GM18499 (cell line): ENCODE results near the gene VSIG8.
A peak's percentile ranks its signal among the peaks of the same experiment; 100 is the strongest.
"Not testable (repeated sequence)": the region's sequence is repeated elsewhere in the genome, so short reads cannot be mapped to it uniquely, and the experiment has no call there.

ENCODE experiments used
- ATAC-seq: cut with Tn5 transposase; IDR thresholded peaks from one replicate; pipeline ENCODE4 v1.9.1; 2021; ENCODE audit warnings: moderate number of reproducible peaks; ENCODE audit not compliant: insufficient read depth, unreplicated experiment

Gene VSIG8

DNA sequence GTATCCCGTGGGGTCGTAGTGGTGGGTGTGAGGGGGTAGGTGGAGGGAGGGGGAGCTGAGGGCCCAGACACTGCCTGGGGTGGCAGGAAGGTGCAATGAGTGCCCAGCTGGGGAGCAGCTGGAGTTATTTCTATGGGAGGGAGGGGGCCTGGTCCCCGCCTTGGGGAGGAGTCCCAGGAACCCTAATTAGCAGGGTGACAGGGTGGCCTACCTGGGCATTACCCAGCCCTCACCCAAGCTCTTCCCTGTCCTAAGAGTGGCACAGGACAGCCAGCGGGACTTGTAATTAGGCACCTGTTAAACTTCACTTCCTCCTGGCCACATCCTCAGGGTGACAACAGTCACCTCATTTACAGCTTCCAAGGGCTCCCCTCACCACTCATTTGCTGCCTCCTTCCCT lies at the start of gene VSIG8:
Gene VSIG8, minus strand, starts transcription at position 101 of the 400 bp plus-strand sequence. CDS start 136 bp downstream, outside the sequence.
- ATAC-seq, result no peak

GRCh38 chr1:159911326-159912070 lies 49.0 kb upstream of the VSIG8 start:
- no peak for ATAC-seq

DNA sequence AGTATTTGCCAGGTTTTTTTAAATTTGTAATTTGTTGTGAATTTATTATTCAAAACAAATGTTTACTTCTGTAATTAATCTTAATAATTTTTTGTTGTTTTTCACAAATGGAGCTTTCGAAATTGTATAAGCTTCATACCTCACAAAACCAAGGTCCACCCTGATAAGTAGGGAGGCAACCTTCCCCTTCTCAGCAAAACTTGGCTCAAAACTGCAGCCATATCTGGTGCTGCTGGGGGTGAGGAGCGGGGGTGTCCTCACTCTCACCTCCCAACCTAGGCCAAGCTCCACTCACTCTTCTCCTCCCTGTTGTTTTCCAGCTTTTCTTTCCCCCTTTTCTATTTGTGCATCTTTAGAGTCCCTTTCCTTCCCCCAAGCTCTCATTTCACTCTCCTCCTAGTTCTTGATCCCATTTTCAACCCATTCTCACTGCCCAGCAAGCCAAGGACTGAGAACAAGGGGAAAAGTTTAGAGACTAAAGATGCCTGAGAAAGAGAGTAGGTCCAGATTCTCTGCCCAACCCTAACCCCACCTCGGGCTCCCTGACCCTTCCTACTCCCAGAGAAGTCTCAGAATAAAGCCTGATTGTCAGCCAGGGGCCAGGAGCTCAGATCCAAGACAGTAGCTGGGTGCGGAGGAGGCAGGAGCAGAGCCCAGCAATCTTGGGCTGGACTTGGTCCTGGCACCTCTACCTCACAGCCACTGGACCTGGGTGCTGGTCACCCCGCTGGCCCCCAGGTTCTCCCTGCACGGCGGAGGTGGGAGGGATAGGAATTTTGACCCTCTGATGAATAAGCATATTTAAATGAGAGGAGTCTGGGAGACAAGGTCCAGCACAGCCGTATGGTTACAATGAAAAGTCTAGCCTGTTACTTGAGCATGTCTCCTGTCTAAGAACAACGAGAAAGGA lies 45.8 kb upstream of the VSIG8 start:
- no peak for ATAC-seq

DNA sequence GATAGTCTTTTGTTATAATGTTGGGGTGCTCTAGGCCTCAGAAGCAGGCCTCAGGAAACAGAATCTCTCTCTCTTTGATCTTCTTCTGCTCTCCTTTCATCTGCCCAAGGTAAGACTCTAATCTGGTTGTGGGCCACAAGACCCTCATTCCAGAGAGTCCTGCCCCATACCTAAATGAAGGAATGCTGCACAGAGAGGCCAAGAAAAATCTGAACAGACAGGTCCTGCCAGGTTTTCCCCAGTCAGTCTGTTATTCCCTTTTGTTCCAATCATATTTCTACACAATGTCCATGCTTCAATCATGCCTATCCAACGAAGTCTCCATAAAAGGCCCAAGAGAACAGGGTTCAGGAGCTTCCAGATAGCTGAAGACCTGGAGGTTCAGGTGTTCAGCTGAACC lies 44.5 kb upstream of the VSIG8 start:
- ATAC-seq, result no peak

- not testable (repeated sequence) for ATAC-seq
Observed at GRCh38 chr1:159904036-159904435, 41.6 kb upstream of the VSIG8 start.

GRCh38 chr1:159902541-159902940 lies 40.1 kb upstream of the VSIG8 start:
- ATAC-seq, result no peak

GRCh38 chr1:159900755-159901360 lies 38.4 kb upstream of the VSIG8 start:
- ATAC-seq, result no peak

DNA sequence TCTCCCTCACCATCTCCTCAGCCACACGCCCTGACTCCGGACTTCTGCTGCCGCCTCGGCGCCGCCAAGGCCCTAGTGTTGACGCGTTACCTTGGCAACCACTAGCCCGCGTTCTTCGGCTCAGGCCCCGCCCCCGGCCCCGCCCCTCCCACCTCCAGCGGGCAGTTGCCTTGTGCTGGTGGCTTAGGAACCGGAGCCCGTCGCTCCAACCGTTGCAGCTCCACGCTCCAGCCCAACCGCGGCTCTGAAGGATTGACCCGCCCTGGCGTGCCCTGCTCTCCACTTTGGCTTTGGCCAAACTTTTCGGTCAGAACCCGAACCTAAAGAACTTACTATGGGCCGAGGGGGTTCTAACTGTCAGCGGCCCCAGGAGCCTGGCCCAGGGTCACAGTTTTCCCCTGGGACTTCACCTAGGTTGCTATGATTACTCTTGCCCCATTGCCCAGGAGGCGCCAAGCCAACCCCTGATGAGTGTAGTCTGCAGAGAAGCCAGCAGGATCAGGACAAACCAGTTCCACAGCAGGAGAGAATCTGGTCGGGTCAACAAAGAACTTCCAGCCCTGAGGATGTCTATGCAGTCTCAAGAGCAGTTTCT lies 37.7 kb upstream of the VSIG8 start, which contains the start of gene CFAP45:
Gene CFAP45, minus strand, starts transcription at position 80 of the 595 bp plus-strand sequence. Its CDS starts 67 bp downstream, at position 13.
- ATAC-seq, result no peak

GRCh38 chr1:159899634-159900033 lies 37.2 kb upstream of the VSIG8 start:
- not testable (repeated sequence) for ATAC-seq

GRCh38 chr1:159898527-159898926 lies 36.1 kb upstream of the VSIG8 start:
- ATAC-seq, result no peak

GRCh38 chr1:159897962-159898361 lies 35.5 kb upstream of the VSIG8 start:
- ATAC-seq, result no peak

GRCh38 chr1:159896546-159896930 lies 34.1 kb upstream of the VSIG8 start:
- no peak for ATAC-seq

DNA sequence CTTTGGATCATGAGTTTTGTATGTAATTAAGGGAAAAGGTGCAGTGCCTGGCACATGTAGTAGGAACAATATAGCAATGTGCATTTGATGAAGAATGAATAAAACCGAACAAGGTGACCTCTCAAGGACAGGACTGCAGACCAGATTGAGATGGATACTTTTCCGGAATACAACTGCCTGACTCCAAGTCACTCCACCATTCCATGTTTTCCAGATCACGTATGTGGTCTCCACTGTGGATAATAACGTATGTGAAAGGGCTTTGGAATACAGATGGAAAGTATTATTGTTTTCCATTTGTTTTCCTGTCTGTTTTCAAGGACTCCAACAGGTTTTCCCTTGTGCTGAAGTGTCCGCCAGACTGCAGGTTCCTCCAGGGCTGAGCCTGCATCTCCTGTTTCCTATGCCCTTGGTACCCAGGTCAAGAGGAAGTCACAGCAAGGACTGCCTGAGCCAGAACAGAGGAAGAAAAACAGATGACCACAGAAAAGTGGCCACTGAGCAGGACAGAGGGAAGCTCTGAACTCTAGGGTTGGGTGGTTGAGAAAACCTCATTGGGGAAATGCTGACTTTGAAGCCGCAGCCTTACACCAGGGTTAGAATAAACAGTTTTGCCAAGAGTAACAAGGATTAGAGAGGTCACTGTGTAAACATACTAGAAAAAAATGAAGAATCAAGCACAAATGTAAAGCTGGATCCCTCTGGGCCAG lies 33.5 kb upstream of the VSIG8 start:
- ATAC-seq, result no peak

DNA sequence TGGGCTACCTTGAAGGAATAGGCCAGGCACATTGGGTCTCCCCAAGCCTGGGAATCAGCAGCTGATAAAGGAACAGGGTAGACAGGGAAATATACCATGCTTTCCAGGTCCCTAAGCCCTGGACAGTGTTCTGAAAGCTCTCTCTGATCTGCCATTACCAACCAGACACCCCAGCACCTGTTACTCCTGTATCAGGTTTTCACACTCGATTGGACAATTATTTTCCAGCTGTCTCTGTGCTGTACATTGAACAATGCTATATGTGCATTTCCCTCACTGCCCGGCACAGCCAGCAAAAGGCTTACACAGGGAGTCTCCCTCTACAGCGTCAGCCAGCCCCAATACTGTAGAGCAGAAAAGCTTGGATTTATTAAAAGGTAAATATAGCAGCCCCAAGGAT lies 32.8 kb upstream of the VSIG8 start:
- ATAC-seq, result no peak

GRCh38 chr1:159892944-159893343 lies 30.5 kb upstream of the VSIG8 start:
- no peak for ATAC-seq

DNA sequence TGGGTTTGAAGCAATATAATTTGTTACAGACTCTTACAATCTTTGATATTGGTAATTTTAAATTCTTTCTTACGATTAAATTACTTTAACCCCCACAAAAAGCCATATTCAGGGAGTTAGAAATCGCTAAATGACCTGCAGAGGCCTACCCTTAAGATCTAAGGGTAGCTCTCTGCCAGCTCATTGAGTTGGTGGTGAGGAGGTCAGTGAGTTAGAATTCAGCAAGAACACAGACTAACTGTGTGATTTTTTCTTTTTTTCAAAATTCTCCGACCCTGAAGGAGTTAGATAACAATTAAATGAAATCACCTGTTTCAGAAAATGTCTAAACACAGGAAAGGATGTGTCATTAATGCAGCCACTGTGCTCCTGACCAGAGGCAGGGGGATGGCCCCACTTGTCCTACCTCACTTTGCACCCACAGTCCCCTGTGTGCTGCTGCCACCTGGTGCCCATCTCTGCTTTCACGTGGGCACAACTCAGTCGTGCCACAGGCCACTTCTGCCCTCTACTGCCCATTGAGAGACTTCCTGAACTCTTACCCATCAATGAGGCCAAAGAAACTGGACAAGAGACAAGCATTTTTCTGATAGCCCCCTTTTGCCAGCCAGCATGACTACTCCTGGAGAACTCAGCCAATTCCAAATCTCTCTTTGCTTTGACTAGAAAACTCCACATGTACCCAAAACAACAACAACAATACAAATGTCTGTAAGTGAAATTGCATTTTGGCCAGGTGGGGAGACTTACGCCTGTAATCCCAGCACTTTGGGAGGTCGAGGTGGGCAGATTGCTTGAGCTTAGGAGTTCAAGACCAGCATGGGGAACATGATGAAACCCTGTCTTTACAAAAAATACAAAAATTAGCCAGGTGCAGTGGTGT lies 29.1 kb upstream of the VSIG8 start:
- ATAC-seq, result peak; percentile 51

- ATAC-seq, result no peak
Observed at GRCh38 chr1:159890390-159890789, 27.9 kb upstream of the VSIG8 start.

DNA sequence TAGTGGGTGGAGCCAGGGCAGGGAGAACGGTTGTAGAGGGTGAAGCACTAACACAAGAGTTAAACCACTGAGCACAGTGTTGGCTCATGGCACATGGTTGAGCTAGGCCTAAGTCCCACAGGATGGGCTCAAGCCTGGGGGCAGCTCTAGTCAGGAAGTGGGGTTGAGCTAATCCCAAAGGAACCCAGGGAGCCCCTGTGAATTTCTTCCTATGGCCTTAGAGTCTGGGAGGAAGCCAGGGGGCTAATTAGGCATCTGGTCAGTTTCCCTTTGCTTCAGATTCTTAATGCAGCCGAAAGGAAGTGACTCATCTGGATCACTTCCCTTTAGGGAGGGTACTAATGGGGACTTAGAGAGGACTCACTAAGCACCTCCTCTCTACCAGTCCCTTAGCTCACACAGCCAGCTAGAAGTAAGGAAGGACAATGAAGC lies 27.4 kb upstream of the VSIG8 start:
- peak; percentile 78 for ATAC-seq

DNA sequence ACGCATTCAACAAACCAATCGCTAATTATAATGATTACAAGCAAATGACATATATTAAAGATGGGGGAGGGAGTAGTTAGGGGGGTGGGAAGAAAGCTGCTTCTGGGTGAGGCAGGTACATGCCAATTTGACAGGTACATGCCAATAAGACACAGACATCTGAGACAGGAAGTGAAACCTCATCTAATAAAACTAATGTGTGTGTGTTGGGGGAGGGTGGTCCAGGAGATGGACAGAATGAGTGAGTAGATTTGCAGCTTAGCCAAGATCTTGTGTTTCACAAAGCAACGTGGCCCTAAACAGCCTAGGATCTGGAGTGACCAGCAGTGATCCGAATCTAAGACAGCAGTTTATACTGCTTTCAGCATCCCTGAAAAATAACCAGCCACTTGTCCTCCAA lies 26.7 kb upstream of the VSIG8 start:
- ATAC-seq, result no peak
